ACC112 (cell line): Measurements from ENCODE around the gene DENND6A.
"Not testable (repeated sequence)": the region's sequence is repeated elsewhere in the genome, so short reads cannot be mapped to it uniquely, and the experiment has no call there.

Experiments used
- H2AFZ ChIP-seq: fragments of 200-600 bp; sonication (generic); one replicate; pipeline ENCODE4 v1.6.0; 2017; ENCODE audit warnings: antibody characterized with exemption, low read length; ENCODE audit not compliant: unreplicated experiment
- H3K27ac ChIP-seq: fragments of 200-600 bp; sonication (generic); 2 replicates; pipeline ENCODE4 v1.5.1; 2014; ENCODE audit warnings: low read depth, mild to moderate bottlenecking, antibody characterized with exemption, low read length, moderate library complexity
- H3K27me3 ChIP-seq: fragments of 200-600 bp; sonication (generic); 2 replicates; pipeline ENCODE4 v1.6.1; 2014; ENCODE audit warnings: mild to moderate bottlenecking, antibody characterized with exemption, low read length, moderate library complexity, mixed read lengths; ENCODE audit not compliant: insufficient read depth
- H3K36me3 ChIP-seq: fragments of 200-600 bp; sonication (generic); 2 replicates; pipeline ENCODE4 v1.6.1; 2016; ENCODE audit warnings: mild to moderate bottlenecking, antibody characterized with exemption, low read length, moderate library complexity, mixed read lengths; ENCODE audit not compliant: insufficient read depth
- H3K4me1 ChIP-seq: fragments of 200-600 bp; sonication (generic); one replicate; pipeline ENCODE4 v1.6.1; 2016; ENCODE audit warnings: low read length, mixed read lengths; ENCODE audit not compliant: insufficient read depth, unreplicated experiment, control insufficient read depth
- H3K4me3 ChIP-seq: fragments of 200-600 bp; sonication (generic); 2 replicates; pipeline ENCODE4 v1.5.1; 2014; ENCODE audit warnings: mild to moderate bottlenecking, low read depth, low read length
- H3K79me2 ChIP-seq: fragments of 200-600 bp; sonication (generic); one replicate; pipeline ENCODE4 v1.6.0; 2016; ENCODE audit warnings: low read length; ENCODE audit not compliant: control insufficient read depth, unreplicated experiment, insufficient read depth

The DENND6A gene

GRCh38 chr3:57646723-57647122, 46.2 kb downstream of the DENND6A start:
- H3K79me2 ChIP-seq, result no peaks in the 10 kb centered on the region
- no peak overlapping the region for H2AFZ ChIP-seq
- no peaks in the 10 kb centered on the region for H3K4me1 ChIP-seq
- no peaks in the 10 kb centered on the region for H3K27me3 ChIP-seq
- H3K4me3 ChIP-seq, result no peak overlapping the region
- H3K27ac ChIP-seq, result no peak overlapping the region
- peaks cover 18% of the 10 kb centered on the region; the same call in 1 of the 2 replicates for H3K36me3 ChIP-seq

- no peaks in the 10 kb centered on the region for H3K79me2 ChIP-seq
- no peak overlapping the region for H3K27ac ChIP-seq
- H3K27me3 ChIP-seq, result no peaks in the 10 kb centered on the region
- H3K36me3 ChIP-seq, result 0 out of 2 replicates have a peak, but pooled peaks cover 4% of the 10 kb centered on the region
- H3K4me1 ChIP-seq, result no peaks in the 10 kb centered on the region
- no peak overlapping the region for H3K4me3 ChIP-seq
- no peak overlapping the region for H2AFZ ChIP-seq
These were observed 48.1 kb downstream of the DENND6A start for GRCh38 chr3:57644740-57645139.

GRCh38 chr3:57637391-57637790, 55.5 kb downstream of the DENND6A start:
- Histone ChIP-seq H3K27ac (no peak overlapping the region), H3K4me1 (no peaks in the 10 kb centered on the region), H2AFZ (no peak overlapping the region), H3K36me3 (peaks cover 20% of the 10 kb centered on the region), H3K4me3 (no peak overlapping the region), H3K27me3 (no peaks in the 10 kb centered on the region), H3K79me2 (no peaks in the 10 kb centered on the region)

- not testable (repeated sequence) for H3K27me3 ChIP-seq, H2AFZ ChIP-seq, H3K4me3 ChIP-seq, H3K27ac ChIP-seq, H3K79me2 ChIP-seq, H3K4me1 ChIP-seq
- peaks cover 27% of the 10 kb centered on the region for H3K36me3 ChIP-seq
These were observed 58.6 kb downstream of the DENND6A start for GRCh38 chr3:57634259-57634658.

- Histone ChIP-seq H3K4me1 (no peaks in the 10 kb centered on the region), H2AFZ (no peak overlapping the region), H3K4me3 (no peak overlapping the region), H3K27me3 (no peaks in the 10 kb centered on the region), H3K27ac (no peak overlapping the region), H3K36me3 (peaks cover 35% of the 10 kb centered on the region), H3K79me2 (no peaks in the 10 kb centered on the region)
These were observed 64.9 kb downstream of the DENND6A start for GRCh38 chr3:57627976-57628375.

GRCh38 chr3:57624801-57625200, 68.1 kb downstream of the DENND6A start:
- Histone ChIP-seq H3K36me3 (peaks cover 26% of the 10 kb centered on the region), H3K4me1 (no peaks in the 10 kb centered on the region), H3K4me3 (no peak overlapping the region), H3K27me3 (no peaks in the 10 kb centered on the region), H3K79me2 (no peaks in the 10 kb centered on the region), H3K27ac (no peak overlapping the region), H2AFZ (no peak overlapping the region)

GRCh38 chr3:57622362-57622761, 70.5 kb downstream of the DENND6A start:
- H3K27me3 ChIP-seq, result no peaks in the 10 kb centered on the region
- H3K36me3 ChIP-seq, result peaks cover 8% of the 10 kb centered on the region; the same call in 1 of the 2 replicates
- H3K4me3 ChIP-seq, result no peak overlapping the region
- H2AFZ ChIP-seq, result no peak overlapping the region
- no peak overlapping the region for H3K27ac ChIP-seq
- H3K4me1 ChIP-seq, result no peaks in the 10 kb centered on the region
- no peaks in the 10 kb centered on the region for H3K79me2 ChIP-seq

- Histone ChIP-seq H3K36me3 (no peaks in the 10 kb centered on the region), H3K4me1 (no peaks in the 10 kb centered on the region), H3K79me2 (no peaks in the 10 kb centered on the region), H3K4me3 (no peak overlapping the region), H2AFZ (no peak overlapping the region), H3K27me3 (no peaks in the 10 kb centered on the region), H3K27ac (no peak overlapping the region)
These were observed 75.1 kb downstream of the DENND6A start for GRCh38 chr3:57617739-57618138.

- no peaks in the 10 kb centered on the region for H3K79me2 ChIP-seq
- H3K4me1 ChIP-seq, result no peaks in the 10 kb centered on the region
- H3K27ac ChIP-seq, result no peak overlapping the region
- H3K27me3 ChIP-seq, result no peaks in the 10 kb centered on the region
- H3K36me3 ChIP-seq, result no peaks in the 10 kb centered on the region
- no peak overlapping the region for H2AFZ ChIP-seq
- no peak overlapping the region for H3K4me3 ChIP-seq
These were observed 76.6 kb downstream of the DENND6A start for GRCh38 chr3:57616233-57616632.

- not testable (repeated sequence) for H3K4me1 ChIP-seq, H3K27ac ChIP-seq, H3K27me3 ChIP-seq, H3K4me3 ChIP-seq, H2AFZ ChIP-seq, H3K36me3 ChIP-seq, H3K79me2 ChIP-seq
These were observed 81.0 kb downstream of the DENND6A start for GRCh38 chr3:57611870-57612269.

- Histone ChIP-seq H3K79me2 (no peaks in the 10 kb centered on the region), H3K27me3 (no peaks in the 10 kb centered on the region), H3K4me3 (no peak overlapping the region), H3K36me3 (peaks cover 21% of the 10 kb centered on the region), H3K27ac (no peak overlapping the region), H2AFZ (no peak overlapping the region), H3K4me1 (no peaks in the 10 kb centered on the region)
These were observed 87.2 kb downstream of the DENND6A start for GRCh38 chr3:57605683-57606082.
